NT2/D1 (cell line): ENCODE results near the gene VSIG10.

Source experiments
- SUZ12 ChIP-seq: IDR thresholded peaks from 2 replicates; pipeline ENCODE4 v1.6.1; 2011; ENCODE audit not compliant: insufficient read length, insufficient read depth; ENCODE audit errors: extremely low read depth
- YY1 ChIP-seq: IDR thresholded peaks from 2 replicates; pipeline ENCODE4 v1.6.1; 2011; ENCODE audit not compliant: insufficient read length, insufficient read depth

DNA sequence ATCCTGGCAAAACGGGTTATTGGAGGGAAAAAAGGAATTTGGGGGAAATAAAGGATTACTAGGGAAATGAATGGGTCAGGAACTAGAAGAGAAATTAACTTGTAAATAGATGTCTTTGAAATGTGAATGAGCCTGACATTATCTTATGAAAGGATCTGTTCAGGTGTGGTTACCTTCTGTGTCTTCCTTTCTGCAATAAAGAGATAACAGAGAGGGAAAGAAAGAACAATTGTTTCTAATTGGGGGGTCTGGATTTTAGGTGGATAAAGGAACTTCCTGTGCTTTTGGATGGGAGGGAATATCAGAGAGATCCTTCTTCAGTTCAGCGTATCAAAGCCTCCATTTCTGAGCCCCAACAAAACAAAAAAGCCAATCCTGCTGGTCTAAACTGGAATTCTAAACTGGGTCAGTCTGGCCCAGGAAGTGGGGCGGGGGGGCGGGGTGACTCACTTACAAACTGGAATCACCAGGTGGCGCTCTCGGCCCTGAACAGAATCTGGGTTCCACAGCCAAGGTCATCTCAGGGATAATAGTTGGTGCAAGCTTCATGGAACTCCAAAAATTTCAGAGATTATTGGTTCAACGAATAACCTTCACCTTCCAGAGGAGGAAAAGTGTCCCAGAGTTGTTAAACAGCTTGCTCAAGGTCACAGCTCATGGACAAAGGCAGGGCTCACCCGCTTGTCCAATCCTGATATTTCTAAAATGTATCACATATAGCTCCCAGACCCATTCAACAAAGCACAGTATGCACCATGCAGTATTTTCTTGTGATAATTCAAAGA lies 17.0 kb upstream of the VSIG10 start:
- TF ChIP-seq SUZ12, result no peak
- TF ChIP-seq YY1, result no peak
